Neural cell (in vitro differentiated cells): ENCODE measurements around the gene FBXL20. TPM values are rescaled to one million over a fixed set of nuclear protein-coding genes. Genes with fewer than 3 reads are reported as not detected.

ENCODE experiments used
- H2AFZ ChIP-seq: fragments of 200-600, 300-800 bp; sonication (generic), shearing (Covaris generic); 2 replicates; pipeline ENCODE4 v1.6.0; 2014; ENCODE audit warnings: low read depth, mild to moderate bottlenecking, antibody characterized with exemption, low read length, moderate library complexity
- H3F3A ChIP-seq: fragments of 200-600 bp; shearing (Covaris generic); 2 replicates; pipeline ENCODE4 v1.6.1; 2016; ENCODE audit warnings: mild to moderate bottlenecking, moderate library complexity, mixed read lengths, antibody characterized with exemption, low read length; ENCODE audit not compliant: insufficient read depth, poor library complexity, severe bottlenecking
- H3K27ac ChIP-seq: fragments of 200-600, 300-800 bp; sonication (generic), shearing (Covaris generic); 2 replicates; pipeline ENCODE4 v1.5.1; 2014; ENCODE audit warnings: mild to moderate bottlenecking, low read length, moderate library complexity
- H3K27me3 ChIP-seq: fragments of 300-800, 200-600 bp; sonication (generic), shearing (Covaris generic); 2 replicates; pipeline ENCODE4 v1.6.0; 2014; ENCODE audit warnings: mild to moderate bottlenecking, low read depth, low read length, moderate library complexity; ENCODE audit not compliant: insufficient read depth
- H3K36me3 ChIP-seq: fragments of 300-800, 200-600 bp; sonication (generic), shearing (Covaris generic); 2 replicates; pipeline ENCODE4 v1.5.1; 2014; ENCODE audit warnings: mild to moderate bottlenecking, antibody characterized with exemption, low read length, moderate library complexity; ENCODE audit not compliant: insufficient read depth
- H3K4me2 ChIP-seq: fragments of 300-800, 200-600 bp; sonication (generic), shearing (Covaris generic); 2 replicates; pipeline ENCODE4 v1.6.0; 2014; ENCODE audit warnings: mild to moderate bottlenecking, low read length
- H3K4me3 ChIP-seq: fragments of 300-800, 200-600 bp; sonication (generic), shearing (Covaris generic); 2 replicates; pipeline ENCODE4 v1.5.1; 2014; ENCODE audit warnings: mild to moderate bottlenecking, low read length, moderate library complexity
- H3K79me2 ChIP-seq: fragments of 200-600 bp; shearing (Covaris generic); replicated peaks from 2 replicates; pipeline ENCODE4 v1.6.0; 2014; ENCODE audit warnings: mild to moderate bottlenecking, low read length, moderate library complexity; ENCODE audit not compliant: insufficient read depth
- H3K9ac ChIP-seq: fragments of 300-800, 200-600 bp; sonication (generic), shearing (Covaris generic); 2 replicates; pipeline ENCODE4 v1.6.1; 2016; ENCODE audit warnings: mild to moderate bottlenecking, low read length, mixed read lengths
- H3K9me2 ChIP-seq: fragments of 200-600 bp; shearing (Covaris generic); 2 replicates; pipeline ENCODE4 v1.6.1; 2016; ENCODE audit warnings: mild to moderate bottlenecking, low read length, mixed read lengths; ENCODE audit not compliant: insufficient read depth
- H3K9me3 ChIP-seq: fragments of 200-600, 300-800 bp; sonication (generic), shearing (Covaris generic); 2 replicates; pipeline ENCODE4 v1.6.1; 2016; ENCODE audit warnings: mild to moderate bottlenecking, mixed run types, low read length, moderate library complexity, mixed read lengths
- H4K20me1 ChIP-seq: fragments of 200-600 bp; shearing (Covaris generic); 2 replicates; pipeline ENCODE4 v1.6.1; 2016; ENCODE audit warnings: mild to moderate bottlenecking, mixed run types; ENCODE audit not compliant: insufficient read depth
- EP300 ChIP-seq: fragments of 450-650 bp; conservative IDR thresholded peaks from 2 replicates; pipeline ENCODE4 v1.6.1; 2014; ENCODE audit warnings: antibody characterized with exemption, mild to moderate bottlenecking, moderate library complexity; ENCODE audit not compliant: poor library complexity, severe bottlenecking
- EZH2 ChIP-seq: fragments of 200-600, 300-800 bp; shearing (Covaris generic), sonication (generic); IDR thresholded peaks from 2 replicates; pipeline ENCODE4 v1.6.1; 2014; ENCODE audit warnings: antibody characterized with exemption, low read length, borderline replicate concordance, mild to moderate bottlenecking; ENCODE audit not compliant: insufficient read depth, poor library complexity, severe bottlenecking
- MXI1 ChIP-seq: fragments of 450-650 bp; conservative IDR thresholded peaks from 2 replicates; pipeline ENCODE4 v1.6.1; 2014; ENCODE audit warnings: antibody characterized with exemption, mild to moderate bottlenecking; ENCODE audit not compliant: poor library complexity, severe bottlenecking
- POLR2AphosphoS5 ChIP-seq: IDR thresholded peaks from 2 replicates; pipeline ENCODE4 v1.6.1; 2012
- RAD21 ChIP-seq: fragments of 450-650 bp; conservative IDR thresholded peaks from 2 replicates; pipeline ENCODE4 v1.6.1; 2014; ENCODE audit warnings: antibody characterized with exemption, mild to moderate bottlenecking, moderate library complexity
- REST ChIP-seq: IDR thresholded peaks from 2 replicates; pipeline ENCODE4 v1.6.1; 2012; ENCODE audit warnings: borderline replicate concordance
- SMC3 ChIP-seq: fragments of 450-650 bp; conservative IDR thresholded peaks from 2 replicates; pipeline ENCODE4 v1.6.1; 2014; ENCODE audit warnings: antibody characterized with exemption, mild to moderate bottlenecking, moderate library complexity; ENCODE audit not compliant: poor library complexity
- TAF1 ChIP-seq: IDR thresholded peaks from 2 replicates; pipeline ENCODE4 v1.6.1; 2012; ENCODE audit warnings: low read depth
- polyA plus RNA-seq: library from polyadenylated mRNA; depleted of rRNA; stranded (reverse); fragments of >200 nt; gene quantifications from 2 replicates; pipeline ENCODE4 v1.2.3, GENCODE V29; 2014
- TF ChIP-seq, protein P1 (sequence below): fragments of 450-650 bp; IDR thresholded peaks from 2 replicates; pipeline ENCODE4 v1.5.1; 2014; ENCODE audit warnings: antibody characterized with exemption, mild to moderate bottlenecking, moderate library complexity; ENCODE audit not compliant: poor library complexity, severe bottlenecking

Gene FBXL20
- polyA plus RNA-seq, 1 donor from 2014 or later = 12.0 TPM

- Histone ChIP-seq H3K9me3 (no peaks in the 10 kb centered on the region), H3K4me3 (no peak overlapping the region), H3K27me3 (no peaks in the 10 kb centered on the region), H3K27ac (no peak overlapping the region), H4K20me1 (no peaks in the 10 kb centered on the region), H3F3A (no peaks in the 10 kb centered on the region), H3K79me2 (no peaks in the 10 kb centered on the region), H3K36me3 (no peaks in the 10 kb centered on the region), H3K9me2 (no peaks in the 10 kb centered on the region), H2AFZ (no peak overlapping the region), H3K4me2 (no peak overlapping the region), H3K9ac (no peak overlapping the region)
- TF ChIP-seq EP300 (no peak), REST (no peak), EZH2 (no peak)
Measured at GRCh38 chr17:39246274-39246673, 155.2 kb downstream of the FBXL20 start.

- Histone ChIP-seq H3K4me3 (no peak overlapping the region), H3K27ac (no peak overlapping the region), H4K20me1 (no peaks in the 10 kb centered on the region), H3K9ac (no peak overlapping the region), H3K79me2 (no peaks in the 10 kb centered on the region), H3K27me3 (no peaks in the 10 kb centered on the region), H3K9me3 (no peaks in the 10 kb centered on the region), H3K4me2 (no peak overlapping the region), H3F3A (no peaks in the 10 kb centered on the region), H2AFZ (no peak overlapping the region), H3K9me2 (no peaks in the 10 kb centered on the region), H3K36me3 (no peaks in the 10 kb centered on the region)
- TF ChIP-seq EP300 = peak; percentile 15
- TF ChIP-seq EZH2 = no peak
- no peak for TF ChIP-seq POLR2AphosphoS5
- TF ChIP-seq REST = no peak
- peak; percentile 92 for TF ChIP-seq SMC3
- no peak for TF ChIP-seq MXI1
- TF ChIP-seq RAD21 = peak; percentile 90
- TF ChIP-seq, protein P1, sequence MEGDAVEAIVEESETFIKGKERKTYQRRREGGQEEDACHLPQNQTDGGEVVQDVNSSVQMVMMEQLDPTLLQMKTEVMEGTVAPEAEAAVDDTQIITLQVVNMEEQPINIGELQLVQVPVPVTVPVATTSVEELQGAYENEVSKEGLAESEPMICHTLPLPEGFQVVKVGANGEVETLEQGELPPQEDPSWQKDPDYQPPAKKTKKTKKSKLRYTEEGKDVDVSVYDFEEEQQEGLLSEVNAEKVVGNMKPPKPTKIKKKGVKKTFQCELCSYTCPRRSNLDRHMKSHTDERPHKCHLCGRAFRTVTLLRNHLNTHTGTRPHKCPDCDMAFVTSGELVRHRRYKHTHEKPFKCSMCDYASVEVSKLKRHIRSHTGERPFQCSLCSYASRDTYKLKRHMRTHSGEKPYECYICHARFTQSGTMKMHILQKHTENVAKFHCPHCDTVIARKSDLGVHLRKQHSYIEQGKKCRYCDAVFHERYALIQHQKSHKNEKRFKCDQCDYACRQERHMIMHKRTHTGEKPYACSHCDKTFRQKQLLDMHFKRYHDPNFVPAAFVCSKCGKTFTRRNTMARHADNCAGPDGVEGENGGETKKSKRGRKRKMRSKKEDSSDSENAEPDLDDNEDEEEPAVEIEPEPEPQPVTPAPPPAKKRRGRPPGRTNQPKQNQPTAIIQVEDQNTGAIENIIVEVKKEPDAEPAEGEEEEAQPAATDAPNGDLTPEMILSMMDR = peak; percentile 92
- TF ChIP-seq TAF1 = no peak
Measured at GRCh38 chr17:39244600-39245570, 156.5 kb downstream of the FBXL20 start.
